AG04450 (cell line): ENCODE measurements around the gene ZNF724. TPM values are rescaled to one million over a fixed set of nuclear protein-coding genes. Genes with fewer than 3 reads are reported as not detected.

Source experiments
- CTCF ChIA-PET: fragments of 300-600, 350-600 bp; formaldehyde crosslinking; extraction: SDS; loops from one replicate; lab custom pipeline; 2022; ENCODE audit warnings: antibody characterized with exemption, inconsistent platforms; lab: Charles Lee
- POLR2A ChIA-PET: fragments of 350-600 bp; formaldehyde crosslinking; extraction: SDS; loops from one replicate; lab custom pipeline; 2021; ENCODE audit warnings: antibody characterized with exemption, inconsistent platforms; lab: Yijun Ruan, JAX
- DNase-seq: peaks from one replicate; pipeline ENCODE4 v3.0.0-alpha.2; 2011; ENCODE audit warnings: low read depth, low spot score
- H3K27ac ChIP-seq: one replicate; pipeline ENCODE4 v1.5.1; 2012; ENCODE audit warnings: low read depth, low read length, control low read depth
- H3K27me3 ChIP-seq: one replicate; pipeline ENCODE4 v1.6.0; 2012; ENCODE audit warnings: low read length; ENCODE audit not compliant: control insufficient read depth, insufficient read depth
- H3K4me3 ChIP-seq: 2 replicates; pipeline ENCODE4 v1.5.1; 2011; ENCODE audit warnings: mild to moderate bottlenecking, low read depth, low read length, control low read depth
- H3K9me3 ChIP-seq: 2 replicates; pipeline ENCODE4 v1.5.1; 2012; ENCODE audit warnings: low read length; ENCODE audit not compliant: control insufficient read depth, insufficient read depth
- CTCF ChIP-seq: IDR thresholded peaks from 2 replicates; pipeline ENCODE4 v1.5.1; 2011; ENCODE audit warnings: low read depth, low read length, control low read depth, inconsistent platforms
- polyA plus RNA-seq: library from polyadenylated mRNA; depleted of rRNA; stranded (reverse); fragments of >200 nt; gene quantifications from 2 replicates; pipeline ENCODE4 v1.2.3, GENCODE V29; 2011

The ZNF724 gene
- polyA plus RNA-seq, 1 experiment = 1.1 TPM

GRCh38 chr19:23241419-23241818 lies 8.8 kb downstream of the ZNF724 start:
- no peaks in the 10 kb centered on the region for H3K27me3 ChIP-seq
- no peak for TF ChIP-seq CTCF
- no peak for DNase-seq
- peaks cover 42% of the 10 kb centered on the region for H3K9me3 ChIP-seq
- CTCF ChIA-PET = no interaction called here
- no peak overlapping the region for H3K4me3 ChIP-seq
- POLR2A ChIA-PET = no interaction called here
- H3K27ac ChIP-seq = no peak overlapping the region

GRCh38 chr19:23222998-23223652 lies 27.1 kb downstream of the ZNF724 start:
- POLR2A ChIA-PET = no interaction called here

GRCh38 chr19:23203841-23204344 lies 46.3 kb downstream of the ZNF724 start:
- CTCF ChIA-PET = no interaction called here
- Histone ChIP-seq H3K4me3 (no peak overlapping the region), H3K9me3 (peaks cover 41% of the 10 kb centered on the region), H3K27me3 (no peaks in the 10 kb centered on the region), H3K27ac (no peak overlapping the region)
- DNase-seq = no peak
- POLR2A ChIA-PET = no interaction called here
- TF ChIP-seq CTCF = no peak

More at GRCh38 chr19:23222998-23223652, 27.1 kb downstream of the ZNF724 start:
- DNase-seq = no peak
- Histone ChIP-seq H3K27ac (no peak overlapping the region), H3K27me3 (no peaks in the 10 kb centered on the region), H3K9me3 (peaks cover 45% of the 10 kb centered on the region), H3K4me3 (no peak overlapping the region)
- CTCF ChIA-PET = no interaction called here
- no peak for TF ChIP-seq CTCF

- Histone ChIP-seq H3K27me3 (no peaks in the 10 kb centered on the region), H3K4me3 (no peak overlapping the region), H3K9me3 (peaks cover 35% of the 10 kb centered on the region), H3K27ac (no peak overlapping the region)
- ChIA-PET POLR2A (no interaction called here), CTCF (no interaction called here)
- no peak for TF ChIP-seq CTCF
- no peak for DNase-seq
Observed at GRCh38 chr19:23190341-23190740, 59.9 kb downstream of the ZNF724 start.

- no peak for DNase-seq
- CTCF ChIA-PET = no interaction called here
- Histone ChIP-seq H3K4me3 (no peak overlapping the region), H3K9me3 (peaks cover 14% of the 10 kb centered on the region; the same call in 1 of the 2 replicates), H3K27me3 (no peaks in the 10 kb centered on the region), H3K27ac (no peak overlapping the region)
- TF ChIP-seq CTCF = no peak
- POLR2A ChIA-PET = no interaction called here
Observed at GRCh38 chr19:23183251-23183650, 66.9 kb downstream of the ZNF724 start.
